Fibroblast of skin of right quadriceps (primary cell): ENCODE data around the gene RPTOR.

Source experiments
- DNase-seq: peaks from one replicate; pipeline ENCODE4 v3.0.0-alpha.2; 2013

RPTOR gene, protein sequence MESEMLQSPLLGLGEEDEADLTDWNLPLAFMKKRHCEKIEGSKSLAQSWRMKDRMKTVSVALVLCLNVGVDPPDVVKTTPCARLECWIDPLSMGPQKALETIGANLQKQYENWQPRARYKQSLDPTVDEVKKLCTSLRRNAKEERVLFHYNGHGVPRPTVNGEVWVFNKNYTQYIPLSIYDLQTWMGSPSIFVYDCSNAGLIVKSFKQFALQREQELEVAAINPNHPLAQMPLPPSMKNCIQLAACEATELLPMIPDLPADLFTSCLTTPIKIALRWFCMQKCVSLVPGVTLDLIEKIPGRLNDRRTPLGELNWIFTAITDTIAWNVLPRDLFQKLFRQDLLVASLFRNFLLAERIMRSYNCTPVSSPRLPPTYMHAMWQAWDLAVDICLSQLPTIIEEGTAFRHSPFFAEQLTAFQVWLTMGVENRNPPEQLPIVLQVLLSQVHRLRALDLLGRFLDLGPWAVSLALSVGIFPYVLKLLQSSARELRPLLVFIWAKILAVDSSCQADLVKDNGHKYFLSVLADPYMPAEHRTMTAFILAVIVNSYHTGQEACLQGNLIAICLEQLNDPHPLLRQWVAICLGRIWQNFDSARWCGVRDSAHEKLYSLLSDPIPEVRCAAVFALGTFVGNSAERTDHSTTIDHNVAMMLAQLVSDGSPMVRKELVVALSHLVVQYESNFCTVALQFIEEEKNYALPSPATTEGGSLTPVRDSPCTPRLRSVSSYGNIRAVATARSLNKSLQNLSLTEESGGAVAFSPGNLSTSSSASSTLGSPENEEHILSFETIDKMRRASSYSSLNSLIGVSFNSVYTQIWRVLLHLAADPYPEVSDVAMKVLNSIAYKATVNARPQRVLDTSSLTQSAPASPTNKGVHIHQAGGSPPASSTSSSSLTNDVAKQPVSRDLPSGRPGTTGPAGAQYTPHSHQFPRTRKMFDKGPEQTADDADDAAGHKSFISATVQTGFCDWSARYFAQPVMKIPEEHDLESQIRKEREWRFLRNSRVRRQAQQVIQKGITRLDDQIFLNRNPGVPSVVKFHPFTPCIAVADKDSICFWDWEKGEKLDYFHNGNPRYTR (N-terminal part only)

GRCh38 chr17:80544655-80545498 lies at the start of gene RPTOR:
Gene RPTOR, plus strand, starts transcription at chr17:80544838. Its CDS starts 792 bp downstream, at chr17:80545630.
- DNase-seq: peak; percentile 90

- DNase-seq: no peak
These were observed 46.9 kb upstream of the RPTOR start for GRCh38 chr17:80497726-80498241.

- DNase-seq: peak; percentile 45
These were observed 46.3 kb upstream of the RPTOR start for GRCh38 chr17:80498242-80498919.

- DNase-seq: no peak
These were observed 45.7 kb upstream of the RPTOR start for GRCh38 chr17:80498920-80499410.

GRCh38 chr17:80499560-80499959 lies 45.1 kb upstream of the RPTOR start:
- DNase-seq: no peak

DNA sequence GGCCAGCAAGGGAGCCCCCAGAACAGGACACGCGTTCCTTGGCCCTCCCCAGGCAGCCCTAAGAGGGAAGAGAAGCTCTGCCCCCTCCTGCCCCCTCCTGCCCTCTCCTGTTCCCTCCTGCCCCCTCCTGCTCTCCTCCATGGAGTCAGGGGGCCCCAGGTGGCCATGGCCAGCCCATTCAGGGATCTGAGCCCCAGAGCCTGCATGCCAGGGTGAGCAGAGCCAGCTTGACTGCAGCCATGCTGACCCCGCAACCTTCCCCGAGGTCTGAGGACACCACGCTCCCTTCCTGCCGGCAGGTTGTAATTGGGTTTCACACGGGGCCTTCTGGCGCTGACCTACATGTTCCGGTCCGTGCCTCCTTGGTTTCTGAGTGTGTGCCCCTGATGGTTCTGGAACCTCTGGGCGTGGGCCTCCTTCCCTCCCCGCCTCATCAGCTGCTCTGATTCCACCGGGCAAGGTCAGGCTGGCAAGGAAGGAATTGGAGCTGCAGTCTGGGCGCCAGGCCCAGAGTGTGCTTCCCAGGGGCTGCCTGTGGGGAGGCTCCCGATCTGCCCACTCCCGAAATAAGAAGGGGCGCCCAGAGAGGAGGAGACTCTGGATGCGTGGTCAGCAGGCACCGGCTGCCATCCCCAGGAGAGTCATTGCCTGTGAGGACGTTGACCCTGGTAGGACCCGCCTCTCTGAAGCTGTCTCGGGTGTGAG lies 44.5 kb upstream of the RPTOR start:
- DNase-seq: no peak

GRCh38 chr17:80501741-80502577 lies 42.7 kb upstream of the RPTOR start:
- DNase-seq: peak; percentile 59

DNA sequence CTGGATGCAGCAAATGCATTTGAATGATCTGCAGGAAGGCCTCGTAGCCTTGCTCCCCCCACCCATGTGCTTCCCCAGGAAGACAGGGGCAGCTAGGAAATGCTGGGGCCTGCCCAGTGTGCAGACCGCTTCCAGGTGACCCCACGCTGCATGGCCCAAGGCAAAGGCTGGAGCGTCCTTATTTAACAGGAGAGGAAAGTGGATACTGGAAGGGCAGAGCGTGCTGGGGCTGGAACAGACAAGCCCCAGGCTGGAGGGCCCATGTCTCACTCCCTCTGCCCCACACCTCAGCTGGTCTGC lies 42.1 kb upstream of the RPTOR start:
- DNase-seq: no peak

- DNase-seq: no peak
These were observed 41.6 kb upstream of the RPTOR start for GRCh38 chr17:80503031-80503430.

DNA sequence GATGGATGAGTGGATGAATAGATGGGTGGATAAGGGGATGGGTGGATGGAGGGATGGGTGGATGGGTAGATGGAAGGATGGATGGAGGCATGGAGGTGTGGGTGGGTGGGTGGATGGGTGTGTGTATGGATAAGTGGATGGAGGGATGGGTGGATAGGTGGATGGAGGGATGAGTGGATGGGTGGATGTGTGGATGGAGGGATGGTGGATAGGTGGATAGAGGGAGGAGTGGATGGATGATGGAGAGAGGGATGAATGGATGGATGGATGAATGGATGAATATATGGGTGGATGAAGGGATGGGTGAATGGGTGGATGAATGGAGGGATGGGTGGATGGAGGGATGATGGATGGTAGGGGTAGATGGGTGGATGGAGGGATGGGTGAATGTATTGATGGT lies 40.7 kb upstream of the RPTOR start:
- DNase-seq: no peak

- DNase-seq: peak; percentile 81
These were observed 39.8 kb upstream of the RPTOR start for GRCh38 chr17:80504686-80505413.

GRCh38 chr17:80507177-80507576 lies 37.5 kb upstream of the RPTOR start:
- peak; percentile 37 for DNase-seq

DNA sequence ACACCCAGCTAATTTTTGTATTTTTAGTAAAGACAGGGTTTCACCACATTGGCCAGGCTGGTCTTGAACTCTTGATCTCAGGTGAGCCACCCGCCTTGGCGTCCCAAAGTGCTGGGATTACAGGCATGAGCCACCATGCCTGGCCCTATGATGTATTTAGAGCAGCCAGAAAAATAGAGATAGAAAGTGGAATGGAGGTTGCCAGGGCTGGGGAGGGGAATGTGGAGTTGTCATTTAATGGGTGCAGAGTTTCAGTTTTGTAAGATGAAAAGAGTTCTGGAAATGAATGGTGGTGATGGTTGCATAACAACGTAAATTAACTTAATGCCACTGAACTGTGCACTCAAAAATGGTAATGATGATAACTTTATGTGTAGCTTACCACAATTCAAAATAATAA lies 36.7 kb upstream of the RPTOR start:
- no peak for DNase-seq

GRCh38 chr17:80509311-80509710 lies 35.3 kb upstream of the RPTOR start:
- no peak for DNase-seq

DNA sequence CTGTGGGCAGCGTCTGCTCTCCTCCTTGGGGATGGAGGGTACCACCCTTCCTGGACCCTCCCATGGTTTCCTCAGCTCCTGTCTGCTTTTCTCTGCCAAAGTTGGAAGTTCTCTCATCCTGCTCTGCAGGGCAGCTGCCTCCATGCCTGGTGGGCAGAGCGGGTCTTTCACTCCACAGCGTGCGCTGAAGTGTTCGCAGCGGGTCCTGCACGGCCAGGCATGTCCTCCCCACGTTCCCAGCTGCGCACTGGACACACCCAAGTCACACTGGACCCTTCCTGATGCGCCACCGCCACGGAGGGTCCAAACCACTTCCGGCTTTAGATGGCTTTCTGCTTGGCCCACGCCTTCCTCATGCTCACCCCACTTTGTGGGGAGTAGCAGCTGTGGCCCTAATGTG lies 34.5 kb upstream of the RPTOR start:
- no peak for DNase-seq

GRCh38 chr17:80510772-80511171 lies 33.9 kb upstream of the RPTOR start:
- no peak for DNase-seq

DNA sequence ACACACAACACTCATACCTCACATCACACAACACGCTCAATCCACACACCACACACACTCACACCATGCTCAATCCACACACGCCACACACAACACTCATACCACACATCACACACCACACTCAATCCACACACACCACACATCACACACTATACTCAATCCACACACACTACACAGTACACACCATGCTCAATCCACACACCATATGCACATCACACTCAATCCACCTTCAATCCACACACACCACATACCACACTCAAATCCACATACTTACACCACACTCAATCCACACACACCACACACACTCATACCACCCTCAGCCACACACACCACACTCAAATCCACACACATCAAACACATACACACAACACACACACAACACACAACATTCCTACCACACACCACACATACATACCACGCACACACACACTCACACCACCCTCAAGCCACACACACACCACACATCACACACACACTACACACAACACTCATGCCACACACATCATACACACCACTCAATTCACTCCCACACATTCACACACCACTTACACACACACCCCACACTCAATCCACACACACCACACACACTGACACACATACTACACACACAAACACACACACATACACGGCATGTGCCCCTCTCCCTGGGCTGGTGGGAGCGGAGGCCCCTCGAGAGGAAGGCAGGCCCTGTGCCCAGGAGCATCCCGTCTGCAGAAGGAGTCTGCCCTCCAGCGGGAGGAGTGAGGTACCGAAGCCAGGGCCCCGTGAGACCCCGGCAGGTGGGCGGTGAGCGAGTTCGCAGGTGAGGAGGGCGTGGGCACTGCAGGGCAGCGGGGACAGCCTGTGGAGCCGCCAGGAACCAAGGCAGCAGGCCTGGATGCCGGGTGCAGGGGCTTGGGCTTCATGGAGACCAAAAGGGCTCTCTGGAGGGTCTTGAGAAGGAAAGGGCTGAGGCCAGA lies 33.1 kb upstream of the RPTOR start:
- no peak for DNase-seq

GRCh38 chr17:80512233-80512632 lies 32.4 kb upstream of the RPTOR start:
- peak; percentile 50 for DNase-seq
